GM18499 (cell line): ENCODE measurements around the gene ATF6.
"Not testable (repeated sequence)": the region's sequence is repeated elsewhere in the genome, so short reads cannot be mapped to it uniquely, and the experiment has no call there.

Source experiments
- ATAC-seq: cut with Tn5 transposase; IDR thresholded peaks from one replicate; pipeline ENCODE4 v1.9.1; 2021; ENCODE audit warnings: moderate number of reproducible peaks; ENCODE audit not compliant: insufficient read depth, unreplicated experiment

ATF6 gene

DNA sequence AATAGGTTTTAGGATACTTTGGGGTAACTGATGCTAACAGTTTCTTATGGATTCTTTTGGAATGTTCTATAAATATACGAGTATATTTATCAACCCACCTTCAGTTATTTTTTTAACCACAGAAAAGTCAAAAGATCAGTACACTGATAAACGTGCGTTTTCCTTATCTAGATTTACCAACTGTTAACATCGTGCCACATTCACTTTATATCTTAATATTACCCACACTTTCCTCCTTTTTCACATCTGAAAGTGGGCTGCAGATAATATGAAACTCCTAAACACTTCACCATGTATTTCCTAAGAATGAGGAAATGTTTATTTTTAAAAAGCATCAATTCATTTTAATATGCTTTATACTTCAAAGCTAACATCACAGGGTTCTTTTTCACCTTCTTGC lies 7.7 kb downstream of the ATF6 start:
- ATAC-seq: no peak

DNA sequence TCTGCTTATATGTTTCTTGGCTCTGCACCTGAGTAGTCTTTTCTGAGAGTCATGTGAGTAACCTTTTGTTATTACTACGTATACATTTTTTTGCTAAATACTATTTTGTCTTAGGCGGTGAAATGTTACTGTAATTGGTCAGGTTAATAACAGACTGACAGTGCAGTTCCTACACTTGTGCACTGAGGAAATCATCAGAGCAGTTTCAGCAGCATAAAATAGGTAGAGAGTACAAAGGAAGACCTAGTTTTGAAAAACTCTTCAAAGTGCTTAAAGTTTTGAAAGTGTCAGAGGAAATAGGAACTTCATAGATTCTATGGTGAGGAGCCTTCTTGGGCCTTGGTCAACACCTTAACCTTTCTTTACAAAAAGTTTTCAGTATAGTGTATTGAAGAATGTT lies 11.1 kb downstream of the ATF6 start:
- ATAC-seq: no peak

DNA sequence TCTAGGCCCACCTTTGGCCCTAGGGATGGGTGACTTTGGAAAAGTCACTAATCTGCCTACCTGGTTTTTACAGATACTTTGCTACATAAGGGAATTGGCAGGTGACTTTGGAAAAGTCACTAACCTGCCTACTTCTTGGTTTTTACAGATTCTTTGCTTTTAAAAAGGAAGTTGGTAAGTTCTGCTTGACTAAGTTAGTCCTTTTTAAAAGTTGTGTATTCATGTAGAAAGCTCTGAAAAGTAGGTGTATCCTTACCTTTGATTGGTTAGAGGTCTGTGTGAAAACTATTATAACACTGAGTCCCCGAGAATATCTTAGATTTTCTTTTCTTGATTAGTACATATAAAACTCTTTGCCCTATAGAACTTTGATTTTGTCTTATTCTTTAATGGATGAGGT lies 12.4 kb downstream of the ATF6 start:
- ATAC-seq: no peak

DNA sequence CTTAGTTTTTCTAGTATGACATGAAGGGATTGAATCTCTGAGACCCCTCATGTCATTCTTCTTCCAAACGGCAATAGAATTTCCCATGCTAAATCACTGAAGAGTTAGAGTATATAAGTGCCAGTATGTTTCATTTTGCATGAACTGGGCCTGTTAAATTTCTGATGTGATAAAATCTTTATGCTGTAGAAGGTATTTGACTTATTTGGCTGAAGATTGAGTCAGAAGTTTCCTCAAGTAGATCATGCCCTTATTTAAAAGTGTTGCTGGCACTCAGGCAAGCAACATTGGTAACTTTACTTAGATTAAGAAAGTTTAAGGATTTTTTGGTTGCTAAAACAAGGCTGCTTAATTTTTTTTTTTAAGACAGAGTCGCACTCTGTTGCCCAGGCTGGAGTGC lies 13.3 kb downstream of the ATF6 start:
- ATAC-seq: no peak

DNA sequence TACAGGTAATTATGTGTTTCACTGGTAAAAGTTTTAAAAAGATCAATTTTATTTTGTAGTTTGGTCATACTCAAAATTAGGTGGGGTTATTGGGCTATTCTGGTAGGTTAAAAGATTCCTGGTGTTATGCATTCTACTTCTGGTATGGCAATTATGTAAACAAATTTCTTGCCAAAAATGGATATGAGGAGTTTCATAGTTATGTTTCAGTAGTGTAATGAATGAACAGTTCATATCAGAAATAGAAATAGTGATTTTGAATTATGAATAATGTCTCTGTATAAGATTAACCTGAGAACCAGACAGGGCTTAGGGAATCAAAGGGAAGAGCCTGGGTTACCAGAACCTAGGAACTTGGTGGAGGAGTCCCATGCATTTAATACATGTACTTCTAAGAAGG lies 15.9 kb downstream of the ATF6 start:
- ATAC-seq: no peak

DNA sequence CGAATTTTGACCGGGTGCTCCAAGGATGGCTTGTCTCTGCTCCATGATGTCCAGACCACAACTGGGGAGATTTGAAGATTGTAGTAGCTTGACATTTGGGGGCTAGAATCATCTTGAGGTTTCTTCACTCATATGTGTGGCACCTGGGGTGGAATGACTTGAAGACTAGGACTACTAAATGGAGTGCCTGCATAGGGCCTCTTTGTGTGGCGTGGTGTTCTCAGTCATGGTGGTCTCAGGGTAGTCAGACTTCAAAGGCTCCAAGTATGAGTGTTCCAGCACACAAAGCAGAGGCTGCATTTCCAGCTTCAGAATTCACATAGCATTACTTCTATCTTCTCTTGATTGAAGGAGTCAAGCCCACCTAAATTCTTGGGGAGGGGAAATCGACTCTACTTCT lies 16.8 kb downstream of the ATF6 start:
- ATAC-seq: no peak

DNA sequence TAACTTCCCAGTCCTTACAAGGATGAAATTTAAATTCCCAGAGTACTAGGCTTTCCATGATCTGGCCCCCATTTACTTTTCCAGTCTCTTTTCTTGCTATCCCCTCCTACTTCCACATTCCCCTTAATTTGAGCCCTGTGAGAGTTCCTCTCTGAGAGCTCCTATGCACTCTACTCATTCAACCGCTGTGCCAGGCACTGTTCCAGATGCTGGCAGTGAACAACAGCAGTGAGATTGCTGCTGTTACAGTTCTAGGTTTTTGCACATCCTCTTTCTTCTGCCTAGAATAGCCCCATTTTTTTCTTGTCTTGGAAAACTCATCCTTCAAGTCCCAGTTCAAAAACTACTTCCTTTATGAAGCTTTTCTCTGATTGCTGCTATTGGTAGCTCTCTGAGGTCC lies 18.8 kb downstream of the ATF6 start:
- no peak for ATAC-seq

DNA sequence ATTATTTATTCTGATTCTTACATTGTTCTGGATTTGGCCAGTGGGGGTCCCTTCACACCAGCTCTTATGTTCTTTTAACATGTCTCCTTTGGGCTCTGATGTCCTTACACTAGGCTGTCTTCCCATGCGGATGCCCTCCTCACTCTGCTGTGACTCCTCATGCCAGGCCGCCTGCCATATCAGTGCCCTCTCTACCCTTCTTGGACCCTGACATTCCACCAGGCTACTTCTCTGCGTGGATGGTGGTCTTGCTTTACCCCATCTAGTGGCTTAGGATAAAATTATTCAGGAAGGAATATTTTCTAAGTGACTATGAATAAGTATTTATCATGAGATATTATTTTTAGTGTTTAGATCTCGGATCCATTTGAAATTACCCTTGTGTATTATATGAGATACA lies 21.2 kb downstream of the ATF6 start:
- no peak for ATAC-seq

DNA sequence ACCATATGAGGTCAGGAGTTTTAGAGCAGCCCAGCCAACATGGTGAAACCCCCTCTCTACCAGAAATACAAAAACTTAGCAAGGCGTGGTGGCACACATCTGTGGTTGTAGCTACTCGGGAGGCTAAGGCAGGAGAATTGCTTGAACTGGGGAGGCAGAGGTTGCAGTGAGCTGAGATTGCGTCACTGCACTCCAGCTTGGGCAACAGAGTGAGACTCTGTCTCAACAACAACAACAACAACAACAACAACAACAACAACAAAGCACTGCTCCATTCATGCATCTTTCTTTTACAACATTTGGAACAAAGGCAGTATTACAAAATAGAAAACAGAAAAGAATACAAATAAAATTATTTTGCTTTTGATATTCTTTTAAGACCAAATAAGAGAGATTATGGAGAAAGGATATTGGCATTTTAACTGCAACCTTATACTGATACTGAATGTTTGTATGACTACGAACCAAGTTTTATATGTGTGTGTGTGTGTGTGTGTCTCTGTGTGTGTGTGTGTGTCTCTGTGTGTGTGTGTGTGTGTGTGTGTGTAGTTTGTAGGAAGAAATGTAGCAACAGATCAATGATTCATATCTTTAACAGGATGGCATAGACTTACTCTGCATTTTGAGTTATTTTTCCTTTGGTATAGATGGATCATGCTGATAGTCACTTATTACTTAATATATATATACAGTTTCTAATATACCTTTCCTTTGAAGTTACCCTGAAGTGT lies 24.6 kb downstream of the ATF6 start:
- ATAC-seq: no peak

DNA sequence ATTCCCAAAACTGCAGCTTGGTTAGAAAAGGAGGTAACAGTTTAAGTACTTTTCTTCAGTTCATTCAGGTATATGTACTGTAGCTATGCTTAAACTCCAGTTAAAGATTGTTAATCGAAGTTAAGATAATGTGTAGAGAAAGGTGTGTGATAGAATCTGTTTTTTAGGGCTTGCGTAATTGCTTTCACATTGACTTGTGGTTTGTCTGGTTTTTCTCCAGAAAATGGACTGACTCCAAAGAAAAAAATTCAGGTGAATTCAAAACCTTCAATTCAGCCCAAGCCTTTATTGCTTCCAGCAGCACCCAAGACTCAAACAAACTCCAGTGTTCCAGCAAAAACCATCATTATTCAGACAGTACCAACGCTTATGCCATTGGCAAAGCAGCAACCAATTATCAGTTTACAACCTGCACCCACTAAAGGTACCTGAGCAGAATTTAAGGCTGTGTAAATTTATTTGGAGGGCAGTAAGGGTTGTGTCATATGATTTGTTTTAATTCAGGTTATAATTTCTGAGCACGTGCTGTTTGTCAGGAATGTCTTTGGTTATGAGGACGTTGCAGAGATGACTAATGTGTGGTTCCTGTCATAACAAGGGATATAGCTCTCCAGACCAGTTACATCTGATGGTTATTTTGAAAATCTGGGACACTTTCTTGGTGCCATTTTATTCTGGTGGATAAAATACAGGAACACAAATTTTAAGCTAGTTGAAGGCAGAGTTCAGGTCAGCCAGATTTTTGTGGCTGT lies 26.0 kb downstream of the ATF6 start:
- ATAC-seq: no peak

DNA sequence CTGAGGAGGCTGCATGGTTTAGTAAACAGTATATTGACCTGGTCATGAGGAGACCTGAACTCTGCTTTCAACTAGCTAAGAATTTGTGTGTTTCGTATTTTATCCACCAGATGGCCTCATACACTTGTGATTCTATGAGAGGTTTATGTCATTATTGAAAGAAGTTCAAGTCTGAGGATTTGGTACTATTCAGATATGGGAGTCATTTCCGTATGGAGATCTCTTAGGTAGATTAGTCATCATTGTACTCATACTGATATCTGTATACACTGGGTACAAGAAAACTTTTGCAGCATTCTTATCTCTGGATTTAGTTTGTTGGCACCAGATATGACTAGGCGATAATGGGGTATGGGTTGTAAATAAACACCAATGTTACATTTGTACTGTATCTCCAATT lies 26.6 kb downstream of the ATF6 start:
- ATAC-seq: peak; percentile 86

DNA sequence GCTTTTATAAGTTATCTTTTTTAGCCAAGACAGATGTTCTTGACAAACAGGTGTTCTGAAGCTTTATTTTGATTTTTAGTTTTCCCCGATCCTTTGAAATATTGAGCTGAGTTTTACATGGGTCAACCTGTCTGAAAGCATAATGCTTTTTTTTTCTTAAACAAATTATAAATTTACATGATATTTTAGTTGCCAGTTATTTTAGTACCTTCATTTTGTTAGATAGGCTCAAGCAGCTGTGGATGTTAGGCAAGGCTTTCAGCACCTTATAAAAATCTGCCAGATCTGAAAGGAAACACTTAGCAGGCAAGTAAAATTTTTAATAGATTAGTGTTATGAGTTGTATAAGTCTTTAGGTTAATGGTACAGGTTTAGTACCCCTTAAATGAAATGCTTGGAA lies 33.7 kb downstream of the ATF6 start:
- no peak for ATAC-seq

DNA sequence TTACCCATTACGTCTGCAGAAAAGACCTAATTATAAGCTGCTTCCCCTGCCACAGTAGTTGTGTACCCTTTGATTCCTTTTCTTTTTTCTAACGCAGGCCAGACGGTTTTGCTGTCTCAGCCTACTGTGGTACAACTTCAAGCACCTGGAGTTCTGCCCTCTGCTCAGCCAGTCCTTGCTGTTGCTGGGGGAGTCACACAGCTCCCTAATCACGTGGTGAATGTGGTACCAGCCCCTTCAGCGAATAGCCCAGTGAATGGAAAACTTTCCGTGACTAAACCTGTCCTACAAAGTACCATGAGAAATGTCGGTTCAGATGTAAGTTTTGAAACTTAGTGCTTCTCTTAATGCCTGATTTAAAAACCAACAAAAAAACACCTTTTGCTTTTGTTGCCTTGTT lies 35.8 kb downstream of the ATF6 start:
- ATAC-seq: no peak

DNA sequence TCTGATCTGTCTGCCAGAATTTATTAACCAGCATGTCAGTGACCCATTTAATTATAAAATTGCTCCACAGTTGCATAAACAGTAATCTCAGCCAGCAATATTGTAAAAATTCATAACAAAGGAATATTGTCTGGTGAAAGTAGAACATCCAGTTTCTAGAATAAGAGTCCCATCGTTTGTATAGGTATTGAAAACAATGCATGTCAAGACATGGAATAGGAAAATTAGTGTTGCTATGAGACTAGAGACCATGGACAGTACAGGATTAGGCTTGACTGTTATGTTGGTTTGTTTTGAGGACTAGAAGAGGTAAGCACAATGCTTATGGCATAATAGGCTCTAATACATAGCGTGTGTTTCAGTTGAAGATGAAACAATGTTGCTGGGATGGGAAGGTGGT lies 37.1 kb downstream of the ATF6 start:
- no peak for ATAC-seq

DNA sequence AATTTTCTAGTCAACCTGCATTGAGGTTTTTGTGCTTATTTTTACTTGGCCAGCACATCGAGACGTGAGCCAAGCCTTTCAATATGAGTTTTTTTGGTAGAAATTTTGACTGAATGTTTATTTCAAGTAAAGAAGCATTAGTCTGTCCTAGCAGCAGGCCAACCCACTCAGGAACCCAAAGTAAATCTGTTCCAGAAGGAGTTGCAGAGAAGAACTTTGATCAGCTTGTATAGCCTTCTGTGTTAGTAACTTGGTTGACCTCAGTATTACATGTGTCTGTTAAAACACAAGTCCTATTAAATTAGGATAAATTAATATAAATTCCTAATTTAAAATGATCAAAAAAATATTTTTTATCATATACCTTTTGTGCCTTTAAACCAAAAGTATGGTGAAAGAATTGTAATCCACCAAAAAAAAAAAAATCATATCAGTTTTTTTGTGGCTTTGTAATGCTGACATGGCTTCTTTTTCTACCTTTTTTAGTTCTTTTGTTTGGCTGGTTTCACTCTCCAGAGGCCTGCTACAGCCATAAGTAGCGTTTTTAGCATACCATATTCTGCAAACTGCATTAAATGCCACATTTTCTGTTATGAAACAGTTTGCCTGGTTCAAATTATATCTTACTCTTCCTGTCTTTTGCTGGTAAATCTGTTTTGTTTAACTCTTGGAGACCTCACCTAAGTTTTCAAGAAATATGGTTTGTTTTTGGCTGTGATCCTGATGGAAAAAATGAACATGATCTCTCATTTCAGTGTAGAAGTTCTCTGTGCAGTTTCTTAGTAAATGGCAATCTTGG lies 39.5 kb downstream of the ATF6 start:
- no peak for ATAC-seq

DNA sequence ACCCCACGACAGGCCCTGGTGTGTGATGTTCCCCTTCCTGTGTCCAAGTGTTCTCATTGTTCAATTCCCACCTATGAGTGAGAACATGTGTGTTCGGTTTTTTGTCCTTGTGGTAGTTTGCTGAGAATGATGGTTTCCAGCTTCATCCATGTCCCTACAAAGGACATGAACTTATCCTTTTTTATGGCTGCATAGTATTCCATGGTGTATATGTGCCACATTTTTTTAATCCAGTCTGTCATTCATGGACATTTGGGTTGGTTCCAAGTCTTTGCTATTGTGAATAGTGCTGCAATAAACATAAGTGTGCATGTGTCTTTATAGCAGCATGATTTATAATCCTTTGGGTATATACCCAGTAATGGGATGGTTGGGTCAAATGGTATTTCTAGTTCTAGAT lies 43.1 kb downstream of the ATF6 start:
- not testable (repeated sequence) for ATAC-seq

DNA sequence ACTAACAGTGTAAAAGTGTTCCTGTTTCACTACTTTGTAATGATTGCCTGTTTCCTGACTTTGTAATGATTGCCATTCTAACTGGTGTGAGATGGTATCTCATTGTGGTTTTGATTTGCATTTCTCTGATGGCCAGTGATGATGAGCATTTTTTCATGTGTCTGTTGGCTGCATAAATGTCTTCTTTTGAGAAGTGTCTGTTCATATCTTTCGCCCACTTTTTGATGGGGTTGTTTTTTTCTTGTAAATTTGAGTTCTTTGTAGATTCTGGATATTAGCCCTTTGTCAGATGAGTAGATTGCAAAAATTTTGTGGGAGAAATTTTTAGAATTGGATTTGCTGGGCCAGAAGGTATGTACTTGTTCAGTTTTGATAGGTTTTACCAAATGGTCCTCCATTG lies 43.5 kb downstream of the ATF6 start:
- not testable (repeated sequence) for ATAC-seq

DNA sequence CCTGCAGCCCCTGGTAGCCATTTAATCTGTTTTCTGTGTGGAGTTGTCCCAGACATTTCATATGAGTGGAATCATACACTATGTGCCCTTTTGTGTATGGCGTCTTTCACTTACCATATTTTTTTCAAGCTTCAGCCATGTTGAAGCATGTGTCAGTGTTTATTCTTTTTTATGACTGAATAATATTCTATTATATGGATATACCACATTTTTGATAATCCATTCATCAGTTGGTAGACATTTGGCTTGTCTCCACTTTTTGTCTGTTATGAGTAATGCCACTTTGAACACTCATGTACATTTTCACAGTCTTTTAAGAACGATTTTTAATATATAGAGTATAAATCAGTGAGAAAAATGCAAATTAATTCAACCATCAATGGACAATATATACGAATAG lies 44.7 kb downstream of the ATF6 start:
- ATAC-seq: no peak

DNA sequence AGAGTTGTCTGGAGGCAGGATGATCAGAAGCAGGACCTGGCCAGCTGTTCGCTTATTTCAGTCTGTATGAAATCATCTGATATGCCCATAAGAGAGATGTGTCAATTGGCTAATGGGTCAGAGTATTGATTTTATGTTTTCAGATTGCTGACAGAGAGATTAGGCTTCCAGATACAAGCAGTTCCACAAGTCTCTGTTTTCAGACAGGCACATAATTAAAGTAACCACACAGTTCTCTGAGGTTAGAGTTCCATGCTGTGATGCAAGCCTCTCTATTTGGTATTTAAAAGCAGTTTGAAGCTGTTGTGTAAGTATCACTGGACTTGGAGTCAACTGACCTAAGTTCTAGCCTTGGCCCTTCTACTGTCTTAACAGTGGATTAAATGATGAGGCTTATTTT lies 50.1 kb downstream of the ATF6 start:
- no peak for ATAC-seq

DNA sequence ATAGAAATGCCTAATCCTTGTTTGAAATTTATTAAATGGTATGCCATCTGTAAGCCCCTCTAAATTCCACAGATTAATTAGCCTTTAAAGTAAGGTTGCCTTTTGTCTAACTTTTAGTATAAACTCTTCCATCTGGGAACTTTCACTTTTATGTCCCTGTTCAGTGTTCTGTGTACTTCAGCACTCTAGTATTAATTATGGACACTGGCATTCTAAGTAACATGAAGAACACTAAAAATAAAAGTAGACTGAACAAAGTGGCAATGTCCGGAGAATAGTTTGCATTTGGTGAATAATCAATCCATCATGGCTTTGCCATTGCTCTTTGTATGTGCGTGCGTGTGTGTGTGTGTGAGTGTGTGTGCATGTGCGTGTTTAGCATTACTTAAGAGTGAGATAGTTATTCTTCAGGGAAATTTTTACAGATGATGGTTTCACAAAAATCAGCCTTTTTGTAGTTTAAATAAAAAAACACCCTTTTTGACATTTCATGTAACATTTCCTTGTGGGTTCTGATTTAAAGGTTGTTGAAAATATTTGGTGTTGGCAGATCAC lies 51.1 kb downstream of the ATF6 start:
- no peak for ATAC-seq

DNA sequence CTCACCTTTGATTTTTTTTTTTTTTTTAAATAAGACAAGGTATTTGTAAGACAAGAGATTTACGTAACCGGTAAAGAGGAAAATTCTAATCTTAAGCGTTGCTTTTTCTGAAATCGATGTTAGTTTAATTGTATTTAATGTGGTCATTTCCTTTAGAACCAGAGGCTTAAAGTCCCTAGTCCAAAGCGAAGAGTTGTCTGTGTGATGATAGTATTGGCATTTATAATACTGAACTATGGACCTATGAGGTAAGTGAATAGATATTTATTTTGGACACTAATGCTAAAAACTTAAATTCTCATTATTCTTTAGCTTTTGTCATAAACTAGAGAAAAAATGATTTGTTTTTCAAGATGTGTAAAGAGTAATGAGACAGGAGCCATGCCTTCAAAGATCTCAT lies 54.8 kb downstream of the ATF6 start:
- ATAC-seq: no peak
